H9 (cell line): ENCODE data around the gene OSBP. TPM values are rescaled to one million over a fixed set of nuclear protein-coding genes. Genes with fewer than 3 reads are reported as not detected.

Source experiments
- DNase-seq: peaks from one replicate; pipeline ENCODE4 v3.0.0-alpha.2; 2017
- H2AFZ ChIP-seq: one replicate; pipeline ENCODE4 v1.6.1; 2013; ENCODE audit warnings: mild to moderate bottlenecking, low read length, control low read depth, moderate library complexity
- H2AK5ac ChIP-seq: 2 replicates; pipeline ENCODE4 v1.6.1; 2013; ENCODE audit warnings: low read length, control low read depth, mixed read lengths; ENCODE audit not compliant: insufficient read length
- H2BK120ac ChIP-seq: one replicate; pipeline ENCODE4 v1.6.1; 2013; ENCODE audit warnings: low read depth, mild to moderate bottlenecking, low read length, control low read depth, inconsistent platforms; ENCODE audit not compliant: poor library complexity, severe bottlenecking
- H2BK12ac ChIP-seq: 2 replicates; pipeline ENCODE4 v1.6.1; 2013; ENCODE audit warnings: low read length, control low read depth, mixed read lengths, low read depth; ENCODE audit not compliant: insufficient read length
- H2BK15ac ChIP-seq: 2 replicates; pipeline ENCODE4 v1.6.1; 2013; ENCODE audit warnings: low read depth, low read length, control low read depth
- H2BK20ac ChIP-seq: one replicate; pipeline ENCODE4 v1.6.1; 2013; ENCODE audit warnings: low read depth, mild to moderate bottlenecking, low read length, control low read depth, inconsistent platforms; ENCODE audit not compliant: poor library complexity, severe bottlenecking
- H2BK5ac ChIP-seq: 2 replicates; pipeline ENCODE4 v1.6.1; 2013; ENCODE audit warnings: low read length, control low read depth, mixed read lengths; ENCODE audit not compliant: insufficient read length
- H3K14ac ChIP-seq: 2 replicates; pipeline ENCODE4 v1.6.1; 2013; ENCODE audit warnings: low read length, control low read depth; ENCODE audit not compliant: insufficient read depth
- H3K18ac ChIP-seq: 2 replicates; pipeline ENCODE4 v1.6.1; 2013; ENCODE audit warnings: low read depth, mild to moderate bottlenecking, mixed read lengths, low read length, control low read depth; ENCODE audit not compliant: insufficient read length
- H3K23ac ChIP-seq: 2 replicates; pipeline ENCODE4 v1.6.1; 2013; ENCODE audit warnings: low read length, control low read depth, mixed read lengths, low read depth; ENCODE audit not compliant: insufficient read length
- H3K23me2 ChIP-seq: 2 replicates; pipeline ENCODE4 v1.6.1; 2013; ENCODE audit warnings: low read depth, mild to moderate bottlenecking, mixed read lengths, low read length, control low read depth; ENCODE audit not compliant: insufficient read length, poor library complexity, severe bottlenecking
- H3K27ac ChIP-seq: 2 replicates; pipeline ENCODE4 v1.5.1; 2013; ENCODE audit warnings: low read length, control low read depth, mixed read lengths, low read depth; ENCODE audit not compliant: insufficient read length
- H3K27me3 ChIP-seq: 2 replicates; pipeline ENCODE4 v1.6.1; 2013; ENCODE audit warnings: low read length, control low read depth, inconsistent platforms; ENCODE audit not compliant: insufficient read depth
- H3K4ac ChIP-seq: 2 replicates; pipeline ENCODE4 v1.6.1; 2013; ENCODE audit warnings: low read depth, mild to moderate bottlenecking, control low read depth, inconsistent platforms, low read length, moderate library complexity
- H3K4me1 ChIP-seq: 2 replicates; pipeline ENCODE4 v1.6.1; 2013; ENCODE audit warnings: low read length, control low read depth, inconsistent platforms; ENCODE audit not compliant: insufficient read depth
- H3K4me2 ChIP-seq: 2 replicates; pipeline ENCODE4 v1.6.1; 2013; ENCODE audit warnings: low read length, control low read depth, mixed read lengths; ENCODE audit not compliant: insufficient read length, insufficient read depth
- H3K56ac ChIP-seq: 2 replicates; pipeline ENCODE4 v1.6.1; 2013; ENCODE audit warnings: low read depth, mild to moderate bottlenecking, mixed read lengths, low read length, control low read depth; ENCODE audit not compliant: insufficient read length
- H3K79me1 ChIP-seq: 2 replicates; pipeline ENCODE4 v1.6.1; 2013; ENCODE audit warnings: low read depth, mild to moderate bottlenecking, moderate library complexity, low read length, control low read depth, inconsistent platforms; ENCODE audit not compliant: insufficient read depth, poor library complexity, severe bottlenecking
- H3K79me2 ChIP-seq: 2 replicates; pipeline ENCODE4 v1.6.1; 2013; ENCODE audit warnings: low read length, control low read depth, inconsistent platforms; ENCODE audit not compliant: insufficient read depth
- H3K9ac ChIP-seq: 2 replicates; pipeline ENCODE4 v1.6.1; 2013; ENCODE audit warnings: low read length, control low read depth, mixed read lengths; ENCODE audit not compliant: insufficient read length; ENCODE audit errors: extremely low read depth
- H3K9me3 ChIP-seq: one replicate; pipeline ENCODE4 v1.6.1; 2013; ENCODE audit warnings: low read depth, low read length, inconsistent platforms; ENCODE audit not compliant: control insufficient read depth
- H3T11ph ChIP-seq: one replicate; pipeline ENCODE4 v1.6.1; 2013; ENCODE audit warnings: mild to moderate bottlenecking, low read length, control low read depth, inconsistent platforms
- H4K20me1 ChIP-seq: one replicate; pipeline ENCODE4 v1.6.1; 2013; ENCODE audit not compliant: control insufficient read depth, insufficient read length, insufficient read depth
- H4K5ac ChIP-seq: 2 replicates; pipeline ENCODE4 v1.6.1; 2013; ENCODE audit warnings: low read depth, mild to moderate bottlenecking, mixed read lengths, low read length, control low read depth; ENCODE audit not compliant: insufficient read length
- H4K8ac ChIP-seq: replicated peaks from 2 replicates; pipeline ENCODE4 v1.6.1; 2013; ENCODE audit warnings: low read length, control low read depth, mixed read lengths, low read depth; ENCODE audit not compliant: insufficient read length
- H4K91ac ChIP-seq: 2 replicates; pipeline ENCODE4 v1.6.1; 2013; ENCODE audit warnings: low read depth, mild to moderate bottlenecking, moderate library complexity, mixed read lengths, low read length, control low read depth; ENCODE audit not compliant: insufficient read length
- H3K27ac Mint-ChIP-seq, 3 experiments: 2 replicates in 2 of 3; 3 replicates in 1 of 3; pipeline ENCODE4 v1.8.0; 2020 to 2021; ENCODE audit warnings: mixed read lengths in 3 of 3, mild to moderate bottlenecking in 1 of 3, moderate library complexity in 1 of 3
- H3K27me3 Mint-ChIP-seq: 2 replicates; pipeline ENCODE4 v1.8.0; 2021; ENCODE audit warnings: low read depth, mild to moderate bottlenecking, moderate library complexity, mixed read lengths
- H3K36me3 Mint-ChIP-seq, 3 experiments: 2 replicates in 2 of 3; 3 replicates in 1 of 3; pipeline ENCODE4 v1.8.0; 2020 to 2021; ENCODE audit warnings: low read depth in 3 of 3, mixed read lengths in 3 of 3; ENCODE audit not compliant: insufficient read depth in 1 of 3
- H3K4me1 Mint-ChIP-seq, 2 experiments: 2 replicates each; pipeline ENCODE4 v1.8.0; 2020; ENCODE audit warnings: mixed read lengths in 2 of 2
- H3K4me3 Mint-ChIP-seq, 2 experiments: 2 replicates in 1 of 2; 3 replicates in 1 of 2; pipeline ENCODE4 v1.8.0; 2020 to 2021; ENCODE audit warnings: mild to moderate bottlenecking in 2 of 2, mixed read lengths in 2 of 2, moderate library complexity in 1 of 2
- H3K9me3 Mint-ChIP-seq, 2 experiments: 2 replicates in 1 of 2; 3 replicates in 1 of 2; pipeline ENCODE4 v1.8.0; 2020; ENCODE audit warnings: mild to moderate bottlenecking in 2 of 2, mixed read lengths in 2 of 2, moderate library complexity in 1 of 2
- CTCF ChIP-seq: fragments of 200-600 bp; sonication (generic); conservative IDR thresholded peaks from 3 replicates; pipeline ENCODE4 v1.8.0; 2021; ENCODE audit warnings: antibody characterized with exemption, mild to moderate bottlenecking
- WGBS: extraction: QIAGEN DNeasy Blood & Tissue Kit; methylation state at CpG from one replicate; pipeline ENCODE4 v1.1.7; 2013; ENCODE audit warnings: missing lambda C conversion rate, low lambda C conversion rate, mixed read lengths; ENCODE audit not compliant: insufficient read length; ENCODE audit errors: extremely low coverage; 5-methylcytosine and 5-hydroxymethylcytosine counted together
- total RNA-seq: library from RNA; stranded (reverse); gene quantifications from 2 replicates; pipeline ENCODE4 v1.2.1, GENCODE V29; 2021

The OSBP gene
- total RNA-seq, 1 experiment from 2014 or later, result 48.5 TPM

GRCh38 chr11:59545179-59546020 lies 70.2 kb downstream of the OSBP start:
- no peak overlapping the region for H4K91ac ChIP-seq
- Mint-ChIP-seq H3K36me3 (no peaks in the 10 kb centered on the region; a peak in 1 of 7 replicates), H3K4me1 (peaks cover 20 to 27% of the 10 kb centered on the region in 2 experiments), H3K4me3 (no peak overlapping the region), H3K27me3 (no peaks in the 10 kb centered on the region; the same call in 1 of the 2 replicates), H3K9me3 (peaks cover 0 to under 1% of the 10 kb centered on the region in 2 experiments; a peak in 1 of 5 replicates), H3K27ac (peak overlapping the region in 1 of 3 experiments; percentile 37; a peak in 3 of 7 replicates)
- H3K4me2 ChIP-seq, result no peak overlapping the region
- H2BK5ac ChIP-seq, result no peak overlapping the region
- H4K8ac ChIP-seq, result no peak overlapping the region
- no peak overlapping the region for H2AK5ac ChIP-seq
- no peaks in the 10 kb centered on the region for H3K79me2 ChIP-seq
- H3K9me3 ChIP-seq, result no peaks in the 10 kb centered on the region
- peak; percentile 47 for DNase-seq
- H4K5ac ChIP-seq, result no peak overlapping the region
- no peak overlapping the region for H2BK20ac ChIP-seq
- no peaks in the 10 kb centered on the region for H3K79me1 ChIP-seq
- no peak overlapping the region for H2BK12ac ChIP-seq
- no peak overlapping the region for H3K23ac ChIP-seq
- no peak overlapping the region for H2BK15ac ChIP-seq
- H2AFZ ChIP-seq, result no peak overlapping the region
- no peak overlapping the region for H3T11ph ChIP-seq
- H3K27ac ChIP-seq, result no peak overlapping the region
- H3K4me1 ChIP-seq, result peaks cover 3% of the 10 kb centered on the region; the same call in 1 of the 2 replicates
- H3K14ac ChIP-seq, result no peak overlapping the region
- H2BK120ac ChIP-seq, result peak overlapping the region; percentile 29
- WGBS, result no CpG with 5 or more reads among the region's 24 CpGs
- H3K9ac ChIP-seq, result no peak overlapping the region
- no peak overlapping the region for H3K56ac ChIP-seq
- peaks cover 3% of the 10 kb centered on the region for H3K23me2 ChIP-seq
- no peak for TF ChIP-seq CTCF
- H3K18ac ChIP-seq, result no peak overlapping the region
- no peaks in the 10 kb centered on the region for H3K27me3 ChIP-seq
- H3K4ac ChIP-seq, result no peak overlapping the region
- no peaks in the 10 kb centered on the region for H4K20me1 ChIP-seq
